ENCODE measurements around the gene SCAI.
A peak's percentile ranks its signal among the peaks of the same experiment; 100 is the strongest.

SCAI gene

DNA sequence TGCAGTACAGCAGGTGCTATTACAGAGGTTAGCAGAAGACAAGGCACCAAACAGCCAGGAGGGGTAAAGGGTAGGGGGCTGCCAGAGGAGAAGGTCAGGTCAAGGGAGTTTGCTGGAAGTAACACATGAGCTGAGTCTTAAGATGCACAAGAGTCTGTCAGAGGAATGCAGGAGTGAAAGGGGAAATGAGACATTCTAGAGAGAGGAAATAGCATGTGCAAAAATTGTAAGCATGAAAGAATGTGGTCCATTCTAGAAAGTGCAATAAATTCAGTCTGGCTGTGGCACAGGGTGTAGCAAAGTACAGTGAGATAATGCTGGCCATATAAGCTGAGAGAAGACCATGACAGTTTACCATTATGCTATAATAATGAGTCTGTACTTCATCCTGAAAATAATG is 209.0 kb downstream of the SCAI start:
- no peak overlapping the region for H3K27ac ChIP-seq
- TF ChIP-seq, protein P1, sequence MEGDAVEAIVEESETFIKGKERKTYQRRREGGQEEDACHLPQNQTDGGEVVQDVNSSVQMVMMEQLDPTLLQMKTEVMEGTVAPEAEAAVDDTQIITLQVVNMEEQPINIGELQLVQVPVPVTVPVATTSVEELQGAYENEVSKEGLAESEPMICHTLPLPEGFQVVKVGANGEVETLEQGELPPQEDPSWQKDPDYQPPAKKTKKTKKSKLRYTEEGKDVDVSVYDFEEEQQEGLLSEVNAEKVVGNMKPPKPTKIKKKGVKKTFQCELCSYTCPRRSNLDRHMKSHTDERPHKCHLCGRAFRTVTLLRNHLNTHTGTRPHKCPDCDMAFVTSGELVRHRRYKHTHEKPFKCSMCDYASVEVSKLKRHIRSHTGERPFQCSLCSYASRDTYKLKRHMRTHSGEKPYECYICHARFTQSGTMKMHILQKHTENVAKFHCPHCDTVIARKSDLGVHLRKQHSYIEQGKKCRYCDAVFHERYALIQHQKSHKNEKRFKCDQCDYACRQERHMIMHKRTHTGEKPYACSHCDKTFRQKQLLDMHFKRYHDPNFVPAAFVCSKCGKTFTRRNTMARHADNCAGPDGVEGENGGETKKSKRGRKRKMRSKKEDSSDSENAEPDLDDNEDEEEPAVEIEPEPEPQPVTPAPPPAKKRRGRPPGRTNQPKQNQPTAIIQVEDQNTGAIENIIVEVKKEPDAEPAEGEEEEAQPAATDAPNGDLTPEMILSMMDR (IDR thresholded peaks at IDR 0.05): no peak
- TF ChIP-seq ZFX (IDR thresholded peaks at IDR 0.05; ENCODE audit: borderline replicate concordance): no peak

DNA sequence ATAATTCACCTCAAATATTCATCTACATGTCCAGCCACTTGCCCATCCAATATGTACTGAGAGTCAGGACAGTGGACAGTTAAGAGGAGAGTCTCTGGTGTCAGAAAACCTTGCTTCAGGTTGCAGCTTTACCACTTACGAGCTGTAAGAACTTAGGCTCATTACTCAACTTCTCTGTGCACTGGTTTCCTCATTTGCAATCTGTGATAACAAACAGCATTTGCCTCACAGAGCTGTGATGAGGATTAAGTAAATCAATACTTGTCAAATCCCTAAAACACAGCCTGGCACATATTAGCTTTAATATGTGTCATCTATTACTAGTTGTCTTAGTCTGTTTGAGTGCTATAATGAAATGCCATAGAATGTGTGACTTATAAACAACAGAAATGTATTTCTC is 211.0 kb downstream of the SCAI start:
- TF ChIP-seq, protein P1 (IDR thresholded peaks at IDR 0.05): no peak
- no peak for TF ChIP-seq ZFX (IDR thresholded peaks at IDR 0.05; ENCODE audit: borderline replicate concordance)
- no peak overlapping the region for H3K27ac ChIP-seq

DNA sequence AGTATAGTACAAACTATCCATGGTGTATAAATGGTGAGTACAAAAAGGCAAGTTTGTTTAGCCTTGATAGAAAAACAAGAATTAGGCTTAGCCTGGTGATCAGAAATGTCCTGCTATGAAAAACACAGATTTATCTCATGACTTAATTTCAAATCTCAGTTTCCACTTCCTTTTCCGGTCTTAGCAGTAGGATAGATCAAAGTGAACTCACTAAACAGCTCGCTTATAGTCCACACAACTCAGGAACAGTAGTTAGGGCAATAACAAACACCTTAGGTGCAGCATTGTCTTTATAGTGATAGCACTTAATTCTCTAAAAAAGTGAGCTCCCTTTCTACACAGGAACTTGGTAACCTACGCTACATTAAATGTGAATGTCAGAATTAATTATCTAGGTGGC is 213.9 kb downstream of the SCAI start:
- TF ChIP-seq ZFX (IDR thresholded peaks at IDR 0.05; ENCODE audit: borderline replicate concordance): no peak
- TF ChIP-seq, protein P1 (IDR thresholded peaks at IDR 0.05): no peak
- no peak overlapping the region for H3K27ac ChIP-seq

DNA sequence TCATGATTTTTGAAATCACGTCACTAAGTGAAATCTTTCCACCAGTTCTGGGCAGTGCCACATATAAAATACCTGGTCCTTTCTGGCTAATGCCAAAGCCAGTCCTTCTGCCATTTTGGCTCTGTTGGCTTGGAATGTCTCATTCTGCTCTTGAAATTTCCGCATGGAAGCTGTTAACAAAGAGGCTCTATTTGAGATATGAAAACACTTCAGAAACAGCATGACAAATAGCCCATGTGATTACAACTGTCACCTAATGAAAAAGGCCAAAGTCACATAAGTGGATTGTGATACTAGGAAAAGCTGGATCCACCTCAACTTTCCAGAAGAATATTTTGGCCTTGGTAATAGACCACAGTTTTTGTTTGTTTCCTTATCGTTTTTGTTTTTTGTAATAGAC is 215.2 kb downstream of the SCAI start:
- TF ChIP-seq, protein P1 (IDR thresholded peaks at IDR 0.05): no peak
- TF ChIP-seq ZFX (IDR thresholded peaks at IDR 0.05; ENCODE audit: borderline replicate concordance): no peak
- no peak overlapping the region for H3K27ac ChIP-seq

- H3K27ac ChIP-seq: 0 out of 2 replicates have a peak overlapping the region, but pooled peaks have one; percentile 10
Measured at GRCh38 chr9:124920394-124920793, 222.9 kb downstream of the SCAI start.

DNA sequence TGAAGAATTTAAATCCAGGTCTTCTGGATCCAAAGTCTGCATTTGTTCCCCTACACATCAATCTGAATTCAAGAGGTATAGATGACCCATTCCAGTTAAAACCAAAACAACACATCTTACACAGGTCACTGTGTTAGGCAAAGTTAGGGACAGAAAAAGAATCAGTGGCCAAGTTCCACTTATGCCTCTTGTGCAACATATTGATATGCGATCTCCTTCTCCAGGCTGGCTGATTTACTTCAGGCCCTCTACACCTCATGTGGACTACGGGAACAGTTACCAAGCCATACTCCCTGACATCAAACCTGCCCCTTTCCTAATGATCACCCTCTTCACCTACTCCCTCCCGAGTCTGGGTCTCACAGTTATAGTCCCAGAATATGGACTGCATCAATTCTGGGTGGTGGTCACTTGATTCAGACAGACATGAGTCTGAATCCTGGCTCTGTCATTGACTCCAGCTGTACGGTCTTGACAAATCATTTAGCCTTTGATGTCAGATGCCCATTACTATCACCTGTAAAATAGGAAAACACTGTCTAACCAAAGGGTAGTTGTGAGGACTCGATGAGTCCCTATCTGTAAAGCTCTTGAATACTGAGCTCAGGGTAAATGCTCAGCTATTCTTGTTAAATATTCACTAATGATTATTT is 228.4 kb downstream of the SCAI start:
- no peak overlapping the region for H3K27ac ChIP-seq
- no peak for TF ChIP-seq ZFX (IDR thresholded peaks at IDR 0.05; ENCODE audit: borderline replicate concordance)
- TF ChIP-seq, protein P1 (IDR thresholded peaks at IDR 0.05): no peak

DNA sequence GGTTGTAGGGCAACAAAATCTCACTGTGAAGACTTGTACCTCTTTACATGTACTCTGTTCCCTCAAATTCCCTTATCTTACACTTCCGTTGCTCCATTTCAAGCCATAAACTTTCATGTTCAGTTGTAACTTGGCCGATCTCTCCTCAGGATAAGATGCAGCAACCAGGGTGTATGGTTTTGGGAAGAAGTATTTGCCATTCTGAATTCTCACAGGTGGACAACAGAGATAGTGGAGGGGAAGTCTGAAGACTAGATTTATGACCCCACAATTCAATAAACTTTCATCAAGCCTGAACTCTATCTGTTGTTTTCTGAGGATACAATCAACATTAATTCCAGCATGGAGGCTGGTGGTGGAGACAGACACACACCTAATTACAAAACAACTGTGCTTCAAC is 229.9 kb downstream of the SCAI start:
- H3K27ac ChIP-seq: no peak overlapping the region
- no peak for TF ChIP-seq ZFX (IDR thresholded peaks at IDR 0.05; ENCODE audit: borderline replicate concordance)
- TF ChIP-seq, protein P1 (IDR thresholded peaks at IDR 0.05): no peak

GRCh38 chr9:124911766-124912165 is 231.6 kb downstream of the SCAI start:
- TF ChIP-seq, protein P1 (IDR thresholded peaks at IDR 0.05): no peak
- no peak for TF ChIP-seq ZFX (IDR thresholded peaks at IDR 0.05; ENCODE audit: borderline replicate concordance)
- H3K27ac ChIP-seq: no peak overlapping the region

Data from 22Rv1 (cell line).